Body of pancreas (tissue), 4 donors: ENCODE measurements around the gene PCTP. TPM values are rescaled to one million over a fixed set of nuclear protein-coding genes. Genes with fewer than 3 reads are reported as not detected.

Experiments
- ATAC-seq: fragments of 150-250 bp; one replicate; pipeline ENCODE4 v1.9.1; 2016
- DNase-seq, 4 donors: peaks; one replicate each; pipeline ENCODE4 v3.0.0-alpha.2; 2019
- H3K27ac ChIP-seq, 4 donors: fragments of 200-600 bp; sonication (generic); 1 replicate in 3 of 4; 2 replicates in 1 of 4; pipeline versions ENCODE4 v1.5.1 to v1.6.1; 2016 to 2019; ENCODE audit warnings: mild to moderate bottlenecking in 1 of 4, mixed read lengths in 1 of 4, moderate library complexity in 1 of 4
- H3K27me3 ChIP-seq, 2 donors: fragments of 200-600 bp; sonication (generic); one replicate each; pipeline ENCODE4 v1.6.0; 2016; ENCODE audit warnings: mild to moderate bottlenecking in 1 of 2
- H3K36me3 ChIP-seq, 2 donors: fragments of 200-600 bp; sonication (generic); replicated peaks in 1 of 2; 2 replicates each; pipeline ENCODE4 v1.5.1; 2016; ENCODE audit warnings: low read depth in 2 of 2; ENCODE audit not compliant: insufficient read depth in 1 of 2
- H3K4me1 ChIP-seq: fragments of 200-600 bp; sonication (generic); one replicate; pipeline ENCODE4 v1.6.0; 2016
- H3K4me3 ChIP-seq, 2 donors: fragments of 200-600 bp; sonication (generic); 1 replicate in 1 of 2; 2 replicates in 1 of 2; pipeline ENCODE4 v1.5.1; 2016 to 2019
- H3K9me3 ChIP-seq, 3 donors: fragments of 200-600 bp; sonication (generic); 1 replicate in 2 of 3; 2 replicates in 1 of 3; pipeline ENCODE4 v1.5.1; 2016
- CTCF ChIP-seq, 7 experiments: fragments of 450-650 bp in 4 of 7; fragments of 200-600 bp in 3 of 7; sonication (generic) in 3 of 7; IDR thresholded peaks; one replicate each; pipeline ENCODE4 v1.5.1; 2016 to 2019; ENCODE audit warnings: antibody characterized with exemption in 7 of 7
- POLR2A ChIP-seq, 3 donors: fragments of 450-650 bp; IDR thresholded peaks; one replicate each; pipeline ENCODE4 v1.6.1; 2016; ENCODE audit warnings: antibody characterized with exemption in 3 of 3, mild to moderate bottlenecking in 2 of 3
- WGBS, 2 donors: methylation state at CpG; one replicate each; pipeline ENCODE4 v1.1.5; 2017; 5-methylcytosine and 5-hydroxymethylcytosine counted together
- intact Hi-C: fragments of 100-400 bp; cut with DNase I; formaldehyde crosslinking; loops from one replicate; pipeline ENCODE4 v1.15.1; 2023
- total RNA-seq, 2 donors: library from RNA; depleted of rRNA; stranded (reverse); fragments of >200 nt; gene quantifications; one replicate each; pipeline ENCODE4 v1.1.0, GENCODE V29; 2016

The PCTP gene
- total RNA-seq, 2 donors from 2014 or later, result 5.6 to 13.0 TPM

GRCh38 chr17:55706808-55707773, 43.8 kb upstream of the PCTP start:
- intact Hi-C loops, result no loop called here
- ATAC-seq (no peak), DNase-seq (no peak)
- H3K27ac ChIP-seq, result no peak overlapping the region
- 25 to 40% methylated on average over 11 of the region's 11 CpGs for WGBS, 2 donors
- H3K9me3 ChIP-seq, result no peaks in the 10 kb centered on the region
- no peaks in the 10 kb centered on the region for H3K27me3 ChIP-seq
- no peaks in the 10 kb centered on the region for H3K36me3 ChIP-seq
- no peaks in the 10 kb centered on the region for H3K4me1 ChIP-seq
- TF ChIP-seq POLR2A (IDR thresholded peaks at IDR 0.05) (no peak), CTCF (IDR thresholded peaks at IDR 0.05) (no peak)
- H3K4me3 ChIP-seq, result no peak overlapping the region

- H3K36me3 ChIP-seq, result no peaks in the 10 kb centered on the region
- H3K4me1 ChIP-seq, result no peaks in the 10 kb centered on the region
- H3K27me3 ChIP-seq, result no peaks in the 10 kb centered on the region
- ATAC-seq (no peak), DNase-seq (no peak)
- H3K4me3 ChIP-seq, result no peak overlapping the region
- intact Hi-C loops, result no loop called here
- H3K9me3 ChIP-seq, result no peaks in the 10 kb centered on the region
- 32 to 36% methylated on average over 8 of the region's 8 CpGs for WGBS, 2 donors
- no peak overlapping the region for H3K27ac ChIP-seq
- TF ChIP-seq POLR2A (IDR thresholded peaks at IDR 0.05) (no peak), CTCF (IDR thresholded peaks at IDR 0.05) (no peak)
Measured at GRCh38 chr17:55708175-55708974, 42.5 kb upstream of the PCTP start.

GRCh38 chr17:55709440-55709839, 41.4 kb upstream of the PCTP start:
- H3K4me1 ChIP-seq, result no peaks in the 10 kb centered on the region
- H3K9me3 ChIP-seq, result no peaks in the 10 kb centered on the region
- ATAC-seq, result no peak
- DNase-seq, result no peak
- WGBS, 2 donors, result 66 to 72% methylated on average over 7 of the region's 7 CpGs
- H3K36me3 ChIP-seq, result no peaks in the 10 kb centered on the region
- intact Hi-C loops, result no loop called here
- no peak overlapping the region for H3K4me3 ChIP-seq
- no peaks in the 10 kb centered on the region for H3K27me3 ChIP-seq
- TF ChIP-seq POLR2A (IDR thresholded peaks at IDR 0.05) (no peak), CTCF (IDR thresholded peaks at IDR 0.05) (no peak)
- H3K27ac ChIP-seq, result no peak overlapping the region

GRCh38 chr17:55709984-55710383, 40.9 kb upstream of the PCTP start:
- 56% methylated on average over 4 of the region's 4 CpGs for WGBS, 2 donors
- ATAC-seq, result no peak
- intact Hi-C loops, result no loop called here
- DNase-seq, result no peak
- H3K9me3 ChIP-seq, result no peaks in the 10 kb centered on the region
- no peak overlapping the region for H3K27ac ChIP-seq
- TF ChIP-seq POLR2A (IDR thresholded peaks at IDR 0.05) (no peak), CTCF (IDR thresholded peaks at IDR 0.05) (no peak)
- H3K4me1 ChIP-seq, result no peaks in the 10 kb centered on the region
- H3K36me3 ChIP-seq, result no peaks in the 10 kb centered on the region
- no peak overlapping the region for H3K4me3 ChIP-seq
- H3K27me3 ChIP-seq, result no peaks in the 10 kb centered on the region
